ENCODE results near the gene TUBB6.
A peak's percentile ranks its signal among the peaks of the same experiment; 100 is the strongest.

TUBB6 gene

DNA sequence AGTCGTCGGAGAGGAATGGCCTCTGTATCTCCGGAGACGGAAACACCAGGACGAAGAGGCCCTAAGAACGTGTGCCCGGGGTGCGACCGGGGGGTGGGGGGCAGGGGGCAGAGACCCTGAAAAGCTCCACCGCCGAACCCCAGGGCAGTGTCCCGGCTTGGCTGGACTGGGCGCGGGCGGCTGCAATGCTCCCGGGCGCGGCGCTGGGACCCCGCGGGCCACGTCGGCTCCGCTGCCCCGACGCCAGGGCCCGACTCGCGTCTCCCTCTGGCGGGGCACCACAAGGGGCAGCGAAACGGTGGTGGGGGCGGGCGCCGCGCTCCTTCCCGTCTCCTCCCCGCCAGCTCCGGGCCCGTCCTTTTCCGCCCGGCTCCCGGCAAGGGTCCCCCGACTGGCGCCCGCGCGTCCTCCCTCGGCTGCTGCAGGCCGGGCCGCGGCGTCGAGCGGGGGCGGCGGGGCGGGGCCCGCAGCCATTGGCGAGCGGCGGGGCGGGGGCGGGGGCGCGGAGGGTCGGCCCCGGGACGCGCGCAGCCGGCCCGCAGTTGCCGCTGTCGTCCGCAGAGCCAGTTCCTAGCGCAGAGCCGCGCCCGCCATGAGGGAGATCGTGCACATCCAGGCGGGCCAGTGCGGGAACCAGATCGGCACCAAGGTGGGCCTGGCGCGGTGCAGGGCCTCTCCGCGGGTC is at the start of gene TUBB6:
TUBB6 (plus strand) TSS at position 541 of the 685 bp plus-strand sequence; CDS start at position 593, 52 bp downstream.
- DNase-seq, result peak; percentile 82

DNA sequence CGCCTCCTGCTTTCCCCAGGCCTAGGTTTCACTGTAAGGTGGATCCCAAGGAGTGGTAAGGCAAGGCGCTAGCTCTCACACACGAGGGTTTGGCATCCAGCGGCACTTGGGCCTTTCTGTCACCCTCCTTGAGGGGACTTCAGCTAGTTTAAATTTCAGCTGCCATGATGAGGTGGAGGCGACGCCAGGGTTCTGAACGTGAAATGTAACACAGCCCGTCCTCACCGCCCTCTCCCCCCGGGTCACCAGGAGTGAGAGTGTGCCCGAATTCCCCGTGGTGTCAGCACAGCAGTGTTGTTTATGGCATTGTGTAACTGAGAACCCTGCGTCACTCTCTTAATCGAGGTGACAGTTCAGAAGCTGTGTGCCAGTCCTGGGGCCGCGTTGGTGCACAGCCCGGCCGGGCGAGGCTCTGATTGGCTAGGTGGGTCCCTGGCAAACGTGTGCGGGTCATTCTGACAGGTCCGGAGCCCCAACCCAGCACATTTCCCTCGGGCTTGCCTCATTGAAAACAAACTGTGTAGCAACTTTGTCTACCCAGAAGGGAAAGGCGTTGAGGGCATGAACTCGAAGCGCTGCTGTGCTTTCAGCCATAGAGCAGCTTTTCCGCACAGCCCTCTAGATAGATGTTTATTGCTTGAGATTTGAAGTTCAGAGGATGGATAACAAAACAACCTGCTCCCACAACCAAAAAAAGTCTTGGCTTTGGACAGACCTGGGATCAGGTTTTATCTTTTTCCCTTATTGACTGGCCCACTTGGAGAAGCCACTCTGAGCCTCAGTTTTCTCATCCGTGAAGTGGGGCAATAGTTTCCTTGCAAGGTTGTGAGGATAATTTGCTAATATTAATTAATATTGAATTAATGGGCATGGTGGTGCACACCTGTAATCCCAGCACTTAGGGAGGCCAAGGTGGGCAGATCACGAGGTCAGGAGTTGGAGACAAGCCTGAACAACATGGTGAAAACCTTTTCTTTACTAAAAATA is 49.0 kb upstream of the TUBB6 start:
- DNase-seq, result no peak

DNA sequence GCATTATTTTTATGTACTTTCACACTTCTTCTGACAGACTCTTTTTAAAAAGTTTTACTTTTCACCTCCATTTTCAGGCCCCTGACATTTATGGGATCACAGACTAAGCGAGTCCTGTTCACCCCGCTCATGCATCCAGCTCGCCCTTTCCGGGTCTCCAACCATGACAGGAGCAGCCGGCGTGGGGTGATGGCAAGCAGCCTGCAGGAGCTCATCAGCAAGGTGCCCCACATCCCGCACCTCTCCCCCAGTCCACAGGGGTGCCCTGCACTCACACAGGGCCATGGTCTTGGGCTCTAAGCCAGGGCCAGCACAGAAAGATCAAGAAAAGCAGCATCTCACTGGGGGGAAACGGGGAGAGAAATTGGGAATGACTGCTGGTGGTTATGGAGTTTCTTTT is 45.3 kb upstream of the TUBB6 start:
- DNase-seq, result no peak

DNA sequence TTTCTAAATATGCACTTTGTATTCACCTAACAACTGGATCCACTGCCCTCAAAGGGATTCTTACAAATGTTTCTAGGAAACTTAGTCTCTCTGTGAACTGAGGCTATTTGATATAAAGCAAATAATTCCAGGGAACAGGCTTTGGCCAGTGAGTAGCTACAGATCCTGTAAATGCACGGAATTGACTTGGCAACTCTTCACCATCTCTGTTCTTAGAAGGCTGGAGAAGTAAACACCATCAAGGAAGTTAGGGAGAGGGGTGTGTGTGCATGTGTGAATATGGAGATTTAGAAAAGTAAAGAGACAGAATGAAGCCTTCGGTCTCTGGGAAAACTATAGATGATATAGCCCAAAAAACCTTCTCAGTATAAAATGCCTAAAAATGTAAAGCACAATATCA is 43.2 kb upstream of the TUBB6 start:
- no peak for DNase-seq

DNA sequence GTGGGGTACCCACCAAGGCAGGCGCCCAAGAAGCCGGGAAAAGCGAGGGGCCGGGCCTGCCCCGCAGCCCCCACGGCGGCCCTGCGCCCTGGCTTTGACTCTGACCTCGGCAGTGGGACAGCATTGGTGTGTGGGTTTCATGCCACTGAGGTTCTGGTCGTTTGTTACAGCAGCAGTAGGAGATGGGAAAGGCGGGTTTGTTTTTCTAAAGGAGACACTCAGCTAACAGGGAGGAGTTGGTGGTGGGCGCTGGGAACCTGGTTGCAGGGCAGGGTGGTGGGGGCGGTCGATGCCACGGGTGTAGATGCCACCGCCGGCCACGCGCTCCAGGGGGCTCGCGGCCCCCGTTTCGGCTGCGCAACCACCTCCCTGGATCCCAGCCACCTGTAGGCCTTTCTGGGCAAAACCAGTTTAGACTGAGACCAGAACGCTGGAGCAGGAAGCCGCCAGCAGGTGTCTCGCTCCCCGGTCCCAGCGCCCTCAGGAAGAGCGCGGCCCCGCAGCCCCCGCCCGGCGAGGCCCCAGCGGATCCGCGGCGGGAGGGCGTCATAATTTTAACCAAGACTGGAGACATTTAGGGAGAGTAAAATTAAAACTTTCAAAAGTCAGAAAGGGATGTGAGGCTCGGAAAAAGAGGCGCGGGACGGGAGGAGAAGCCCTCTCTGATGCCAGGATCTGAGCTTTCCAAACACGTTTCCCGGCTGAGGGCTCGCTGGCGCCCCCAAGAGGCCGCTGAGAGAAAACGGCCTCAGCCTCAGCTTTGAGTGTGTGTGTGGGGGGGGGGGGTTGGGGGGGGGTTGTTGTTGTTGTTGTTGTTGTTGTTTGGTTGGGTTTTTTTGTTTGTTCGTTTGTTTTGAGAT is 36.4 kb upstream of the TUBB6 start:
- DNase-seq, result peak; percentile 83

DNA sequence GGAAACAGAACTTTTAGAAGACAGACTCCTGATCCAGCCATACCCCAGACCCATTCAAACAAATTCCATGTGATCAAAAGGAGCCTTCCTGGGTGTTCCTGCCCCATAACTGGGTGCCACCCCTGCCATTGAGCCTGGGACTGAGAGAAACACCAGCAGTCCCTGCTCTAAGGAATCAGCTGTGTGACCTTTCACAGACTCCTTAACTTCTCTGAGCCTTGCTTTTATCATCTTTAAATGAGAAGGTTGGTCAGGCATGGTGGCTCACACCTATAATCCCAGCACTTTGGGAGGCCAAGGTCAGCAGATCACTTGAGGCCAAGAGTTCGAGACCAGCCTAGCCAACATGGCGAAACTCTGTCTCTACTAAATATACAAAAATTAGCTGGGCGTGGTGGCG is 33.2 kb upstream of the TUBB6 start:
- no peak for DNase-seq

DNA sequence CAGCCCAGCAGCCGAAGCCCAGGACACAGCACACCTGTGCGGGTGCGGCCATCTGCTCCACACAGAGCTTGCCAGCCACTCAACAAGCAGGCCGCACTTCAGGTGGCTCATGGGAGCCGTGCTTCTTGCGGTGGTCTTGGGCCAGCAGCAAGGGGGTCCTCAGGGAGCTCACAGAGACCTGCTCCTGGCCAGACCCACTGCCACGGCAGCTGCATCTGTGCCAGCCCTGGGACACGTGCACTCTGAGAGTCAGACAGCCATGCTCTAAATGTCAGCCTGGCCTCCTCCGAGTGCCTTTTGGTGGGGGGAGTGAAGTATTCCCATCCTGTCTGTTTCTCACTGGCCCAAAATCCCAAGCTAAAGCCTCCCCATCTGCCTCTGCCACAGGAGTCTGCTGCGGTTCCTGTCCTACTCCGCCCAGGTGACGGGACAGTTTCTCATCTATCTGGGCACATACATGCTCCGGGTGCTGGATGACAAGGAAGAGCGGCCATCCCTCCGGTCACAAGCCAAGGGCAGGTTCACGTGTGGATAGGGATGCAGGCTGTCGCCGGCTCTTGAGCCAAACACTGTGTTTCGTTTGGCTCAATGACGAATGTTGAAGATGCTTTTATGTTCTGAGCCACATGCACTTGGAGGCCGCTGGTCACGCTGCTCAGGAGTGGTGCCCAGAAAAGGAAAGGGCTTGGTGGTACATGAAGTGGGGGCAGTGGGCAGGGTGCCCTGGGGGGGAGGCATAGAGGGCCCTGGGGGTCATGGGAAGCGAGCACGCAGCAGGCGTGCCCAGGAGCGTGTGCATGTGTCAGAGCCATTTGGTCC is 31.1 kb upstream of the TUBB6 start:
- no peak for DNase-seq

DNA sequence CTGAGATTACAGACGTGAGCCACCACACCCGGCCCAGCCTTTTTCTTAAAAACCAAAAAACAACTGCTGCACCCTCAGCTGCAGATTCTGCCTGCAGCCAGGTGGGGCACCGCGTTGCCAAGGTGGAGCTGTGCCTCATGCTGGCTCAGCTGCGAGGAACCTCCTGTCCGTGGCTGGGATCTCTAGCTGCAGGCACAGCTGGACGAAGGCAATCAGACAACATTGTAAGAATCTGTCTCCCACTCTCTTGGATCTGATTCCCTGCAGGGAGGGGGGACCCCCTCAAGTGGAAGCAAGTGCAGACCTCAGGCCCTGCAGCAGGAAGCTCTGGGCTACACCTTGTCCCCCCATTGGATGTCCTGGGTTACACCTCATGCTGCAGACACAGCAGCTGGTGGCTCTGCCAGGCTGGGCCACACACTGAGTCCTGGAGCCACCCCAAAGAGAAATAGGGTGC is 29.8 kb upstream of the TUBB6 start:
- peak; percentile 27 for DNase-seq

DNA sequence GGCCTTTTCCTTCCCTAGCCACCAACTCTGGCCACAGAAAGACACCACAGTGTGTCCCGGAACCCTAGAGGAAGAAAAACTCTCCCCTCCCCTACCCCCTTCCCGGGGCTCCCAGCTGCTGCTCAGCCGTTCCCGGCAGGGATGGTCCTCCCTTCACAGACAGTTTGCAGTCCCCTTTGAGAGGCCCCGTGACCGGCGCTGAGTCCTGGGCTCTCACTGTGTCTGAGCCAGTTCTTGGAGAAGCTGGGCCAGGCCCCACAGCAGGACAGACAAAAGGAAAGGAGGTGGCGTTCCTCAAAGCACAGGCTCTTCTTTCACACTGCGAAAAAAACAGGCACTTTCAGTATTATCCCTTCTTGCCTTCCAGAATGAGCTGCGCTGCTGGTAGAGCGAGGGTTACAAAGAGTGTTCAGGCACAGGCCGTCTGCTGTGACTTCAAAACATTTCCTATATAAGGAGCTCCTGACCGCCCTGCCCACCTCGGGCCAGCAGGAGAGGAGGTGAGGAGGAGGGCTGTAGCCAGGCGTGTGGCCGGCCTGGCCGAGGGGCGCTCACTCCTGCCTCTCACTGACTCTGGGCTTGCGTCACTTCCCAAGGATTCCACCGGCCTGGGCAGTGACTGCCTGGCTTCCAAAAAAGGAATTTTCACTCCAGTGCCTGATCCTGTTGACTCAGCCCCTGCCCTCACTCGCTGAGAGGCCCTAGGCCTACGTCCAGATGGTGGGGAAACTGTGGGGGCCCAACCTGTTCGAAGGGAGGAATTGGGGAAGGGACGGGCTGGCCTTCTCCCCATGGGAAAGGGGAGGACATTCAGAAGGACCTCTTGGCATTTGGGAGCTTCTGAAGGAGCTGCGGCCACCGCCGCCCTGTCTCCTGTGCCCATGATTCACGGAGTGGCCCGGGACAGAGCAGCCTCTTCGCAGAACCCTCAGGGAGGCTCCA is 29.0 kb upstream of the TUBB6 start:
- no peak for DNase-seq

DNA sequence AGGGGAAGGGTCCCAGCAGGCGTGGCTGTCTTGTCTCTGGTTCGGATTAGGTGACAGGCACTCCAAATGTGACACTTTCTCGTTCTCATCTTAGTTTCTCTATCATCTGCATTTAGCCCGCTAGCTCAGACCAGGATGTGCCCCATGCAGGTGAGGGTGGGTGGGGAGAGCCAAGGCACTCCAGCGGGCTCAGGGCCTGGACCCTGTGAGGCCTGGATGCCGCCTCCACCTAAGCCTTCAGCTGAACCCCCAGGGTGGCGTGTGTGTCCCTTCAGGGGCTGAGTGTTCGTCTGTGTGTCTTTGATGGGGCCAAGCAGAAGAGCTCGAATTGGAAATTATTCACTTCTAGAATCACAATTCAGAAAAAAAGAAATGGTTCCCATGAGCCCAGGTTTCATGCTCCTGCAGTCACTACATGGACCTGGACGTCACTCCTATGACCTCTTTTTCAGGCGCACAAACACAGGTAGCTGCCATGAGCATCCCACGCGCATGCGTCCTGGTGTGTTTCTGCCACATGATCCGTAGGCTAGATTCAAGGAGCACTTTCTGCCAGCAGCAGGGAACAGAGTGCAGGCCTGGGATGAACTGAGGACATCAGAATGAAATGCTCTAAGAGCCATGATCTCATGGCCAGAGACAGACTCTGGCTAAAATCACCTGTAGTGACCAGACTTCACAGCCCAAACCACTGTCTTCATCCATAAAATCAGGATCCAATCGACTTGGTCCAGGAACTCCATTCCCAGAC is 28.1 kb upstream of the TUBB6 start:
- DNase-seq, result no peak

DNA sequence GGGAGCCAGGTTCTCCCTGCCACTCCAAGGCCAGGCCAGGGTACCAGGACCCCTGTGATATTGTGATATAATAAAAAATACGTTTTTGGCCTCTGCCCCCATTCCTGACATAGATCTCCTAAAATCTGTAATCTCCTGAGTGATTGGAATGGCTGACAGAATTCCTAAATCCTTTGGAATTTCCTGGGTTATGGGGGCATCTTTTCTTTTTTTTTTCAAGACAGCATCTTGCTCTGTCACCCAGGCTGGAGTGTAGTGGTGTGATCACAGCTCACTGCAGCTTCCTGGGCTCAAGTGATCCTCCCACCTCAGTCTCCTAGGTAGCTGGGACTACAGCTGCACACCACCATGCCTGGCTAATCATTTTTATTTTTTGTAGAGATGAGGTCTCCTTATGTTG is 26.2 kb upstream of the TUBB6 start:
- DNase-seq, result no peak

DNA sequence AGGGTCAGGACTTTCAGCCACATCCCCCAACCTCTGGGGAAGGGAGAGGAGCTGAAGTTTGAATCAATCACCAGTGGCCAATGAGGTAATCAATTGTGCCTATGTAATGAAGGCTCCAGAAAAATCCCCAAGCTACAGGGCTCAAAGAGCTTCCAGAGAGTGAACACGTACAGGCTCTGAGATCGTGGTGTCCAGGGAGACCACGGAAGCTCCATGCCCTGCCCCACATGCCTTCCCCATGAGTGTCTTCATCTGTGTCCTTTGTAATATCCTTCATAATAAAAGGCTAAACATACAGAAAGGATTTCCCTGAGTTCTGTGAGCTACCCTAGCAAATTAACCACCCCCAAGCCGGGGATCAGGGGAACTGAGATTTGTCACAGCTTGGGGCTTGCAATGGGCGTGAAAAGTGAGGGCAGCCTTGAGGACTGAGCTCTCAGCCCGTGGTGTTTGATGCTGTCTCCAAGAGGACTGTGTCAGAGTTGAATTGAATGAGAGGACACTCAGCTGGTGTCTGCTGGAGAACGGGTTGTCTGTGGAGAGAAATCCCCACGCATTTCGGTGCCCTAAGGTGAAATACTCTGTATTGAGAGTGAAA is 25.5 kb upstream of the TUBB6 start:
- no peak for DNase-seq

DNA sequence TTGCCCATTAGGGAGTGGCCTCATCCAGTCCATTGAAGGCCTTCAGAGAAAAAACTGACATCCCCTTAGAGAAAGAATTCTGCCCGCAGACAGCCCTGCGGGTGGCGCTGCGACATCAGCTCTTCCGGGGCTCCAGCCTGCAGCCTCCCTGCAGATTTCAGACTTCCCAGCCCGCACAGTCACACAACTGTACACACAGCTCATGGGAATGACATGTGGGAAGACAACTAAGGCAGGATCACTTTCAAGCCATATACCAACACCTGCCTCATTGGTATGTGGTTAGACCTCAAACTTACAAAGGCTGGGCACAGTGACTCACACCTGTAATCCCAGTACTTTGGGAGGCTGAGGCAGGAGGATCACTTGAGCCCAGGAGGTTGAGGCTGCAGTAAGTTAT is 24.8 kb upstream of the TUBB6 start:
- DNase-seq, result peak; percentile 18

DNA sequence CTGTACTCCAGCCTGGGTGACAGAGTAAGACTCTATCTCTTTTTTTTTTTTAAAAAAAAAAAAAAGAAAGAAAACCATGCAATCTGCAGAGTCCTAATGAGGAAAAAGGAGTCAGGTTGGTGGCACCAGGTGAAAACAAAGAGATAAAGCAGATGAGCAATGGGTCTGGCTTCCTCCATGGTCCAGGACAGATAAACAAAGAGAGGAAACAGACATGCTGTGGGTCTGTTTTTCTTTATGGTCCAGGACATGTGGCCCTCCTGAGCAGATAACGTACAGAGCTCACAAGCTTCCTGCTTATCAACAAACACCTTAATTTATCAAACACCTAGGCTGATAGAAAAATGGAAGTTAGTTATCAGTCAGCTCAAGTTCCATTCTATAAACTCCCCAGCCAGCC is 24.4 kb upstream of the TUBB6 start:
- DNase-seq, result peak; percentile 39

DNA sequence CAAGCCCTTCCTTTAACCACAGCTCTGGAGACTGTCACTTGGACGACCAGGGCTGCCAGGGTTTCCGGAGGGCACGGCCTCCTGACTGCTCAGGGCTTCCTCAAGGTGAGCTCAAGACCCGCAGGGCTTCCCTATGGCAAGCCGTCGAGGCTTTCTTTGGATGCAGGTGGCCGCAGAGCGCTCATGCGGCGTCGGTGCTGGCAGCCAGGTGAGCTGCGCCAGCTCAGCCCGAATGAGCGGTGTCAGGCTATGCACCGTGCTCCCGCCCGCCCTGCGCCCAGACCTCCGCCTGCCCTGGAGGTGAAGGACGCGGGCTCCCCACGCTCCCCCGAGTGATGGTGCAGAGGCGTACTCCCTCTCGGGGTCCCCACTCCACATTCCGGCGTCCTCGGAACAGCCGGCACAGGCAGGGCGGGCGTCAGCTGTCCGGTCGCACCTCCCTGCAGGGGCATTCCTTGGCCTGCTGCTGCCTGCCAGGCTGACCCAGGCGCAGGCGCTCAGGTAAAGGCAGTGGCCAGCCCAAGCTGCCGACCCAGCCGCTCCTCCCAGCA is 20.8 kb upstream of the TUBB6 start:
- no peak for DNase-seq

DNA sequence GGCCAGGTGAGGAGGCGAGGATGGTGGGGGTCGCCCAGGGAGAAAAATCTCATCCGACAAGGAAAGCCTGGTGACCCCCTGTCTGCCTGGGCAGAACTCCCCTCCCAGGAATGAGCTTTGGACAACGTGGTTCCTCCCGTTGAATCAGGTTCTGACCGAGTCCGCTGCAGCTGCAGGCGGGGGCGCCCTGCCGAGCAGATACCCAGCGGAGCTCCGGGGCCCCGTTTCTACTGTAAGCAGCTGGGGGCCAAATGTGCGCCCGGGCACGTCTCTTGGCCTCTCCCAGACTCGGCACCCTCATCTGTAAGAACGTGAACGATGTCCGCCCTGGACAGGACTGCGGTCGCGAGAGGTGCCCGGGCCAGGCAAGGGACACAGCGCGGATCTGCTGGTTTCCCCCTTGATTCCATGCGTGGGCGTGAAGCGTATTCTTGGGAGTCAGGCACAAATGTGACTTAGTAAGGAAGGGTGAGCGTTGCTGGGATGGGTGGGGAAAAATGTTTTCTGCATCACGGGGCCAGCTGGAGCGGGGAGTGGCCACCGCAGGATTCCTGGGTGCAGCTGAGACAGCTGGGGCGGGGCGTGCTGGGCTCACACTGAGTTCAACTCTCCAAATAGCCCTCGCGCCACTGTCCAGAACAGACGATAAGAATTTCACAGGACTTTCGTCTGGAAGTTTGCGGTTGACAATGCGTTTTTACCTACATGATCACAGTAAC is 20.2 kb upstream of the TUBB6 start:
- DNase-seq, result peak; percentile 35

DNA sequence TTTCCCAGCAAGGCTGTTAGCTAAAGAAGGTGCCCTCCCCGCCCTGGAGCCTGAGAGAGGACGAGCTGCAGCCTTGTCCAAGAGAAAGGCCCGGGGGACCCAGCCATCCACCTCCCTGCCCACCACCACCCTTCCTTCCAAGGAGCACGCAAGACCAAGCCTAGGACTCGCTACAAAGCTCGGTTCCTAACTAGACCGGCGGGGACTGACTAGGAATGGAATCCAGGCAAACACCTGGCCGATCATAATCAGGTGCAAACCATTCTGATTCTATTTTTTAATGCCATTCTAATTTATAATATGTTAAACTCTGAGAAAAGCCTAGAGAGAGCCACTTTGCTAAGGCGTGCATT is 19.7 kb upstream of the TUBB6 start:
- DNase-seq, result no peak

DNA sequence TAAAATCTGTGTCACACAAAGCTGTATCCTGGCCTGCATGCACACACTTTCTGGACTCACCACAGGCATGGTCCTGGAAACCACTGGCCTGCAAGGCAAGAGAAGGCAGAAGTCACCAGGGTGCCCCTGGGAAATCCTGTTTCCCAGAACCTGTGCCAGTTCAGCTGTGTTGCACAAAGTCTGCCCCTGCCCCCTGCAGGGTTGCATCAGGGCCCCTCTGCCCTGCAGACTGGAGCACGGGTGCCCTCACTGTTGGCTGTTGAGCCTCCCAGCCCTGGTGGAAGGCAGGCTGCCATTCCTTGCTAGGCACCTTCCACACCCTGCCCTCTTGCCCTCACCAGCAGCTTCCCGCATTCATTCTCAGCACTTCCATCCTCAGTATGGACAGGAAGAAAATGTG is 18.0 kb upstream of the TUBB6 start:
- DNase-seq, result no peak

DNA sequence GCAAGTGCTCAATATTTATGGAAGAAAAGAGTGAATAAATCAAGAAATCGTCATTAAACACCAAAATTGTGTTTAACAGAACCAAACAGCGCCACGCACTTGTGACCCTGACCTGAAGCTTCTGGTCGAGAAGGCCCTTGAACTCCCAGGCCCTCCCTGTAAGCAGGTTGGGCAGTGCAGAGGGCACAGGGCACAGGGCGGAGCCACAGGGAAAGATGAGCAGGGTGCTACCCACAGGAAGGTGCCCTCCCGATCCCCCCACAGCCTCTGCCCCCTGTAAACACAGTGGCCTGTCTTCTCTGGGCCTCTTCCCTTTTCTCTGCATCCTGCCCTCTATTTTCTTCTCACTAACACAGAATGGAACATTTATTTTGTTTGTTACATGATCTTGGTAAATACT is 16.9 kb upstream of the TUBB6 start:
- no peak for DNase-seq
